GM19240 (cell line): ENCODE results near the gene TMEM212.
"Not testable (repeated sequence)": the region's sequence is repeated elsewhere in the genome, so short reads cannot be mapped to it uniquely, and the experiment has no call there.

Experiments
- DNase-seq: peaks from one replicate; pipeline ENCODE4 v3.0.0; 2011; ENCODE audit warnings: low spot score; ENCODE audit not compliant: insufficient read length

Gene TMEM212

GRCh38 chr3:171888466-171888865, 45.3 kb downstream of the TMEM212 start:
- DNase-seq, result no peak

GRCh38 chr3:171890398-171890797, 47.2 kb downstream of the TMEM212 start:
- DNase-seq, result no peak

- DNase-seq, result no peak
Measured at GRCh38 chr3:171892457-171892856, 49.3 kb downstream of the TMEM212 start.

GRCh38 chr3:171895291-171895690, 52.1 kb downstream of the TMEM212 start:
- no peak for DNase-seq

- no peak for DNase-seq
Measured at GRCh38 chr3:171895900-171896299, 52.8 kb downstream of the TMEM212 start.

GRCh38 chr3:171896316-171896715, 53.2 kb downstream of the TMEM212 start:
- DNase-seq, result no peak

GRCh38 chr3:171898192-171898591, 55.0 kb downstream of the TMEM212 start:
- DNase-seq, result no peak

GRCh38 chr3:171900446-171900845, 57.3 kb downstream of the TMEM212 start:
- no peak for DNase-seq

- DNase-seq, result no peak
Measured at GRCh38 chr3:171901615-171902312, 58.6 kb downstream of the TMEM212 start.

GRCh38 chr3:171904829-171905228, 61.7 kb downstream of the TMEM212 start:
- DNase-seq, result no peak

GRCh38 chr3:171906503-171906902, 63.4 kb downstream of the TMEM212 start:
- not testable (repeated sequence) for DNase-seq

- no peak for DNase-seq
Measured at GRCh38 chr3:171906951-171907676, 64.0 kb downstream of the TMEM212 start.

GRCh38 chr3:171907761-171908160, 64.6 kb downstream of the TMEM212 start:
- DNase-seq, result no peak

- no peak for DNase-seq
Measured at GRCh38 chr3:171908731-171909130, 65.6 kb downstream of the TMEM212 start.
